AG10803 (cell line): ENCODE results near the gene CTTN.

Source experiments
- DNase-seq: peaks from one replicate; pipeline ENCODE4 v3.0.0; 2010; ENCODE audit warnings: low read depth
- H3K4me3 ChIP-seq: 2 replicates; pipeline ENCODE4 v1.5.1; 2011; ENCODE audit warnings: mild to moderate bottlenecking, low read length, control low read depth
- TF ChIP-seq, protein P1 (sequence below): conservative IDR thresholded peaks from 2 replicates; pipeline ENCODE4 v1.5.1; 2011; ENCODE audit warnings: mild to moderate bottlenecking, low read length, control low read depth, inconsistent platforms

Gene CTTN

DNA sequence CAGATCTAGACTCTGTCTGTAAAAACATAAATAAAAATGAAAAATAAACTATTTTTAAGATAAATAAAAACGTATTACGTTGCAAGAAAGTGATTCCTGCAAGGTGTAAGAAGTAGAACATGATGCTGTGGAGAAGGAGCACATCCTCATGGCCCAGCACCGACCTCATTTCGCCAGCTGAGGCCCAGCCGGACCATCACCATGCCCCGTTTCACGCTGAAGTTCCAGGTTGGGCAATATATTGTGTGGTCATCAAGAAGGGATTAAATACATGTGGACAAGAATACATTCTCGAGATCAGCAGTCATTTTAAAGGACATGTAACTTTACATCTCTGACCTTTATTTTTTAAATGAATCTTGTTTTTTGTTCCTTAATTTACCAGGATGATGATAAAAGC is 20.7 kb upstream of the CTTN start:
- TF ChIP-seq, protein P1, sequence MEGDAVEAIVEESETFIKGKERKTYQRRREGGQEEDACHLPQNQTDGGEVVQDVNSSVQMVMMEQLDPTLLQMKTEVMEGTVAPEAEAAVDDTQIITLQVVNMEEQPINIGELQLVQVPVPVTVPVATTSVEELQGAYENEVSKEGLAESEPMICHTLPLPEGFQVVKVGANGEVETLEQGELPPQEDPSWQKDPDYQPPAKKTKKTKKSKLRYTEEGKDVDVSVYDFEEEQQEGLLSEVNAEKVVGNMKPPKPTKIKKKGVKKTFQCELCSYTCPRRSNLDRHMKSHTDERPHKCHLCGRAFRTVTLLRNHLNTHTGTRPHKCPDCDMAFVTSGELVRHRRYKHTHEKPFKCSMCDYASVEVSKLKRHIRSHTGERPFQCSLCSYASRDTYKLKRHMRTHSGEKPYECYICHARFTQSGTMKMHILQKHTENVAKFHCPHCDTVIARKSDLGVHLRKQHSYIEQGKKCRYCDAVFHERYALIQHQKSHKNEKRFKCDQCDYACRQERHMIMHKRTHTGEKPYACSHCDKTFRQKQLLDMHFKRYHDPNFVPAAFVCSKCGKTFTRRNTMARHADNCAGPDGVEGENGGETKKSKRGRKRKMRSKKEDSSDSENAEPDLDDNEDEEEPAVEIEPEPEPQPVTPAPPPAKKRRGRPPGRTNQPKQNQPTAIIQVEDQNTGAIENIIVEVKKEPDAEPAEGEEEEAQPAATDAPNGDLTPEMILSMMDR, result no peak
- no peak overlapping the region for H3K4me3 ChIP-seq
- no peak for DNase-seq

DNA sequence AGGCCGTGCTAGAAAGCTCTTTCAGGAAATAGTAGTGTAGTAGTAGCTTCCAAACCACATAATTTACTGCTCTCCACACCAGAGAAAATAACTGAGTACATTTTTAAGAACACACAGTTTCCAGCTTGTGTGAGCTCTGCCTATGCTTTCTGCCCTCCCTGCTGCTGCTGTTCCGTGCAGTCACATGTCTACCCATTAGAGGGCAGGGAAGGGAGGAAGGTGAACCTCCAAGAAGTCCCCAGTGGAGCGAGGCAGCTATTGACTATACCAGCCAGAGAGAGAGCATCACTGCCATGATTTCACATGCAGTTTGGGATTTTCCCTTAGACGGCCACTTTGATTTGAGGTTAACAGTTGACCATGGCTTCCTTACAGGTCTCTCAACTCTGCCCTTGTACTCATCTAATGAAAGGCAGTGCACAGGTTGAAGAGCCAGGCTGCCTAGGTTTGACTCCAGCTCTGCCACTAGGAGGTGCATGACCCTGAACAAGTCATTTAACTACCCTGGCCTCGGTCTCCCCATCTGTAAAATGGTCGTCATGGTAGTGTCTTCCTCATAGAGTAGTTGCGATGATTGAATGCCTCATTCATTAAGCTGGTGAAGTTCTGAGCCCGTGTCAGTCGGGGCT is 19.7 kb upstream of the CTTN start:
- no peak for DNase-seq
- H3K4me3 ChIP-seq, result no peak overlapping the region
- TF ChIP-seq, protein P1, result no peak

DNA sequence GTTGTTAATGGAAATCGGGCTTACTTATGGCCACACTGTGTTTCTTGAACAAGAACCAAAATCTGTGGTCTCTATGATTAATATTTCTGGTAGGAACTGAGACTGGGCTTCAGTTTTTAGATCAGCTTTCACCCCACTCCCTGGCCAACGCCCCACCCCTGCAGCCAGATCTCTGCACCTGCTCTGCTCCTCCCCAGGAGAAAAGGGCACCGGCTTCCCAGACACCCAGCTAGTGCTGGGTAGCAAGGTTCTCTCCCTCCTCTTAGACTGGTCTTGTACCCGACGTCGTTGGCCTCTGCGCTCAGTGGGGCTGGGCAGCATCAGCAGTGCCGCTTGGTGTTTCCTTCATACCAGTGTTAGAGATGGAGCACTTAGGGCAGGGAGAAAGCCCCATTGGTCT is 17.0 kb upstream of the CTTN start:
- H3K4me3 ChIP-seq, result no peak overlapping the region
- TF ChIP-seq, protein P1, result no peak
- no peak for DNase-seq

DNA sequence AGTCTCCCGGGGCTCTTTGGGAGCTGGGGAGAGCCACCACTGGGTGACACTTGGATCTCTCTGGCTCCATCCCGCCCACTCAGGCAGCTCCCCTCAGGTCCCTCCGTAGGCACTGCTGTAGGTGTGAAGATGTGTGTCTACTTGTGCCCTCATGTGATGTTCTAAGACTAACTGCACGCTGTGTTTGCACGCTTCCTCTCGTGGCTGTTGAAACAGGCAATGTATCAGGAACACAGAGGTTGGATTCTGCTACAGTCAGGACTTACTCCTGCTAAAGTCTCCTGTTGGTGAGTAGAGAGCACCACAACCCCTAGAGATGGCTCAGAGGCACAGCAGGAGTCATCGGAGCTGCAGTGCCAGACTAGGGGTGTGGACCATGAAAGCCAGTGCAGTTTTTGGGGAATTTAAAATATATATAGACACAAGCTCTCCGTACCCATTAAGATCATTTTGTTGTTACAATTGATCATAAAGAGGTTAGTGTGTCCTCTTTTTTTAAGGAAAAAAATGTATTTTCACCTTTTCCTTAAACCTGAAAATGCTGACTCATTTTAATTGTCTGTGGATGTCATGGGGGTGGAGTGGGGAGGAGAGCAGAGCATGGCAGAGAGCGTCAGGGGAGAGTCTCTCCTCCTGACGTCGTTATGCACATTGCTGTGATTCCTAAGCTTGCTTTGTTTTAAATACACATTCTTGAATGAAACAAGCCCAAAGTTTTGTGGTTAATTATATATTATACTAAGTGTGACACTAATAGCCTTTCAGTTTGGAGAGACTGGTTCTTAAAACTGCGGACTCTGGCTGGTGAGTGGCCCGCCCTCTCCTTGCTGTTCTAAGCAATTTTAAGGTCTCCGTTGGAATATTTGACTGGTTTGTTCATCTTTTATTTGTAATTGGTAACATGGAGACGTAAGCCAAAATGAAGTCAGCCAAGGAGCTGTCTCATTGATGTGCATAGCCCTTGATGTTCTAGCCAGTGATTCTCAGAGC is 16.2 kb upstream of the CTTN start:
- TF ChIP-seq, protein P1, result peak; percentile 48
- peak; percentile 91 for DNase-seq
- no peak overlapping the region for H3K4me3 ChIP-seq

DNA sequence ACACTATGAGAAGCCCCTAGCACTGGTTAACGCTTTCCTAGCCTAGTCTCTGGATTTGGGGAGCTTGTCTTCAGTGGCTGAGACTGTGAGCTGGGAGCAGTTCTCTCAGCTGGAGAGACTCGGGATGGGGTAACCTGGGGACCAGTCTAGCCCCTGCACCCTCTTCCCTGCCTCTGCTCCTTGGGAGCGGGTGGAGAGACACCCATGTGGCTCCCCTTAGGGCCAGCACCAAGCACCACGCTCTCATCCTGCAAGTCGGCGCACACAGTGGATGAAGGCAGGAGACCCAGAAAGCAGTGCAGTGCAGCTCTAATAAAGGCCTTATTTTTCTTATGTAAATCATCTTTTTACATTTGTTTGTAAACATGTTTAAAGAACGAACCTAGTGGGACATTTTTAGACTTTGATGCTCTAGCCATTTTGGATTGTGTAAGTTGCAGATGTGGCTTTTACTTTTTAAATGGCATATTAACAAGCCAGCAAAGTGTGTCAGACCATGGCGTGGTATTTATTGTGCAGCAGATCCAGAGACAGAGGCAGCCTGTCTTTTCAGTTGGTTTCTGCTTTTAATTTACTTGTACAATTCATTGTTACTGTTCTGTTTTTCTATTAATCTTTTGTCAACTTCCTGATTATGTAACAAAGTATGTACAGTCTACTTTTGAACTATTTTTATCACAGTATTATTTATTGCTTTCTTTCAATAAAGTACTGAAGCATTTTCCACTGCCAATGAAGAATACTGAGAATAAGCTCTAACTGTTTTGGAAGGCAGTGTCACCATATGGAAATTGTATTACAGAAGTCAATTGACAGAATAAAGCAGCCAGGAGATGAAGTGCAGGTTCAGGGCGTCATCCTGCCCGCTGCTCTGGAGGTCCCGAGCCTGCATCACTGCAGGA is 14.4 kb upstream of the CTTN start:
- TF ChIP-seq, protein P1, result no peak
- no peak overlapping the region for H3K4me3 ChIP-seq
- DNase-seq, result peak; percentile 70

DNA sequence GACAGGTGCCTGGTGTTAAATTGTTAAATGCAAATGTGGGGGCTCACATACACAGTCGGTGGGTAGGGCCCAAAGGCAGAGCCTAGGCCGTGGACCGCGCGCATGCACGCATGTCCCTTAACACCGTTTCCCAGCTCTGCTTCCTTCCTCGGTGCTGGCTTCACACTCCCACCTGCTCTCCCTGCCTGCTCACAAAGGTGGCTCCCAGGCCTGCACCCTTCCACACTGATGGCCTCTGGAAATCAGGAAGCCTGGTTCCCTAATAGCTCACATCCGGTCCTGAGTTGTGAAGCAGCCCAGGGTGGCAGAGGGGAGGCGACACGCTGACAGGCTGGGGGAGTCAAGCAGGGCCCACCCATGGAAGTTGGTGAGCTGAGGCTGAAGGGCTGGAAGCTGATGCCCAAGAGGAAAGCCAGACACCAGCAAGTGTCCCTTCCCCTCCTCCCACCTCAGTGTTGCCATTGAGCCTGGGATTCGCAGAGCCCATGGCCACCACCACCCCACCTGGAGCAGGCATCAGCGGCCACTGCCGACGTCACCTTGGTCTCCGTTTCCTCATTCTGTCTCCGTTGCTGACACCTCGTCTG is 13.7 kb upstream of the CTTN start:
- TF ChIP-seq, protein P1, result no peak
- no peak for DNase-seq
- no peak overlapping the region for H3K4me3 ChIP-seq
